Activated CD4-positive, alpha-beta T cell treated with anti-CD3 and anti-CD28 coated beads, Interleukin-2, amount 50 U/mL, for 1 hour (primary cell): ENCODE measurements around the gene LRRFIP2.

Source experiments
- DNase-seq: peaks from one replicate; pipeline ENCODE4 v3.0.0-alpha.2; 2020

The LRRFIP2 gene

GRCh38 chr3:37014620-37015019, 159.8 kb downstream of the LRRFIP2 start:
- DNase-seq: no peak
